ENCODE results near the gene OVOL1. TPM values are rescaled to one million over a fixed set of nuclear protein-coding genes. Genes with fewer than 3 reads are reported as not detected.
A peak's percentile ranks its signal among the peaks of the same experiment; 100 is the strongest.

OVOL1 gene
- polyA plus RNA-seq, 1 donor from 2014 or later: not detected

GRCh38 chr11:65771589-65772112 is 15.2 kb upstream of the OVOL1 start:
- Mint-ChIP-seq H3K27me3 (no peaks in the 10 kb centered on the region), H3K27ac (no peak overlapping the region), H3K36me3 (peaks cover 1% of the 10 kb centered on the region), H3K9me3 (no peaks in the 10 kb centered on the region), H3K4me3 (peak overlapping the region in 1 of 4 donors; percentile 37), H3K4me1 (peaks cover 6 to 9% (median 7%) of the 10 kb centered on the region in 3 donors)

DNA sequence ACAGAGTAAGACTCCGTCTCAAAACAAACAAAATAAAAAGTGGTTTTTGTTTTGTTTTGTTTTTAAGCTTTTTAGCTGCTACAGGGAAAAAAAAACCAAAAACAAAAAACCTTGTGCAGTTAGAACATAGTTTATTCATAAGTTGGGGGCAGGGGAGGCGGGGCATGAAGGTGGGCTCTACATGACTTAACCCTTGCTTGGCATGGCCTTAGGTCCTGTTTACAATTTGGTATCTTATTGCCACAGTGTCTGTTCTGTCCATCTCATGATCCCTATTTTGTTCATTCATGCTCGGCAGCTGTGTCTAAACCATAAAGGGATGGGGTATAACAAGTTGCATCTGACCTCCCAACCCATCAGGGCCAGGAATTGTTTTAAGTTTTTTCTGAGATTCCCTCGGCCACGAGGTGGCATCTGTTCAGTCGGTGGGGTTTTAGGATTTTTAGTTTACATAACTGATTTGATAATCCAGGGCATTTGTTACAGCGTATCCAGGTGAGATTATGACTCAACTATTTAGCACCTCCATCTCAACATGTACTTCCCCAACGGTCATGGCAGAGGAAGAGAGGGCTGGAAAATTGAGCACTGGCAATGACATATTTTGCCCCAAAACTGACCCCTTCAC is 13.0 kb upstream of the OVOL1 start:
- Mint-ChIP-seq H3K27ac (no peak overlapping the region), H3K27me3 (no peaks in the 10 kb centered on the region), H3K9me3 (no peaks in the 10 kb centered on the region), H3K4me1 (peaks cover 6 to 9% (median 7%) of the 10 kb centered on the region in 3 donors), H3K4me3 (no peak overlapping the region), H3K36me3 (peaks cover 1% of the 10 kb centered on the region)

DNA sequence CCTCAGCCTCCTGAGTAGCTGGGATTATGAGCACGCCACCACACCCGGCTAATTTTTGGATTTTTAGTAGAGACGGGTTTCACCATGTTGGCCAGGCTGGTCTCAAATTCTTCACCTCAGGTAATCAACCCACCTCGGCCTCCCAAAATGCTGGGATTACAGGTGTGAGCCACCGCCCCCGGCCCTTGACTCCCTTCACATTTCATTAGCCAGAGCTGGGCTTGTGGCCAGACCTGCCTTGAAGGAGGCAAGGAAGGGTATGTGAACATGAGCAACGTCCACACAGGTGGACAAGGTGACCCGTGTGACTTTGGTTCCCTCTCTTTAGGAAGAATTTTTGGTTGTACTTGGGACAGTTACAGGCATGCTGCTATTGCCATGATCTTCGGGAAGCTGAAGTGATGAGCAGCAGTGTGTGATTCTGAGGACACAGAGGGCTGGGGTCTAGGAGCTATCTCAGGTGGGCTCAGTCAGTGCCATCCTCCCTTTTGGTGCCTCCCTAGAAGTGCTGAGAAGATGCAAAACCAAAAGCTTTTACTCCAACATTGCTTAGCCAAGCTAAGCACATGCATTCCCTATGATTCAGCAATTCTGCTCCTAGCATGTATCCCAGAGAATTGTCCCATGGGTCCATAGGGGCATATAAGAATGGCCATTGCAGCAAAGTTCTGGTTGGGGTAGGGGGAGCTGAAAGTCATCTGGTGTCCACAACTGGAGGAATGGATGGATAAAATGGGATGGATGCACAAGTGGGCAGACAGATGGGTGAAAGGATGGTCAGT is 12.1 kb upstream of the OVOL1 start:
- no peak overlapping the region for H3K27ac Mint-ChIP-seq
- peaks cover 5 to 6% (median 6%) of the 10 kb centered on the region in 3 donors for H3K4me1 Mint-ChIP-seq
- no peaks in the 10 kb centered on the region for H3K9me3 Mint-ChIP-seq
- no peak overlapping the region for H3K4me3 Mint-ChIP-seq
- peaks cover 1% of the 10 kb centered on the region for H3K36me3 Mint-ChIP-seq
- H3K27me3 Mint-ChIP-seq: no peaks in the 10 kb centered on the region

GRCh38 chr11:65776196-65776595 is 10.7 kb upstream of the OVOL1 start:
- Mint-ChIP-seq H3K36me3 (peaks cover 1% of the 10 kb centered on the region), H3K4me3 (peak overlapping the region in 1 of 4 donors; percentile 69), H3K27ac (no peak overlapping the region), H3K27me3 (no peaks in the 10 kb centered on the region), H3K9me3 (no peaks in the 10 kb centered on the region), H3K4me1 (peaks cover 2 to 4% (median 3%) of the 10 kb centered on the region in 3 donors)

GRCh38 chr11:65776710-65777141 is 10.1 kb upstream of the OVOL1 start:
- H3K4me3 Mint-ChIP-seq: peak overlapping the region in 1 of 4 donors; percentile 69
- H3K36me3 Mint-ChIP-seq: no peaks in the 10 kb centered on the region
- H3K27me3 Mint-ChIP-seq: no peaks in the 10 kb centered on the region
- H3K27ac Mint-ChIP-seq: no peak overlapping the region
- no peaks in the 10 kb centered on the region for H3K9me3 Mint-ChIP-seq
- peaks cover 2 to 4% (median 3%) of the 10 kb centered on the region in 3 donors for H3K4me1 Mint-ChIP-seq

- no peaks in the 10 kb centered on the region for H3K9me3 Mint-ChIP-seq
- peak overlapping the region in 1 of 4 donors; percentile 69 for H3K4me3 Mint-ChIP-seq
- peak overlapping the region in 1 of 3 donors; percentile 80 for H3K27ac Mint-ChIP-seq
- peaks cover 2 to 4% (median 3%) of the 10 kb centered on the region in 3 donors for H3K4me1 Mint-ChIP-seq
- H3K27me3 Mint-ChIP-seq: no peaks in the 10 kb centered on the region
- no peaks in the 10 kb centered on the region for H3K36me3 Mint-ChIP-seq
These were observed 9.6 kb upstream of the OVOL1 start for GRCh38 chr11:65777241-65777640.

DNA sequence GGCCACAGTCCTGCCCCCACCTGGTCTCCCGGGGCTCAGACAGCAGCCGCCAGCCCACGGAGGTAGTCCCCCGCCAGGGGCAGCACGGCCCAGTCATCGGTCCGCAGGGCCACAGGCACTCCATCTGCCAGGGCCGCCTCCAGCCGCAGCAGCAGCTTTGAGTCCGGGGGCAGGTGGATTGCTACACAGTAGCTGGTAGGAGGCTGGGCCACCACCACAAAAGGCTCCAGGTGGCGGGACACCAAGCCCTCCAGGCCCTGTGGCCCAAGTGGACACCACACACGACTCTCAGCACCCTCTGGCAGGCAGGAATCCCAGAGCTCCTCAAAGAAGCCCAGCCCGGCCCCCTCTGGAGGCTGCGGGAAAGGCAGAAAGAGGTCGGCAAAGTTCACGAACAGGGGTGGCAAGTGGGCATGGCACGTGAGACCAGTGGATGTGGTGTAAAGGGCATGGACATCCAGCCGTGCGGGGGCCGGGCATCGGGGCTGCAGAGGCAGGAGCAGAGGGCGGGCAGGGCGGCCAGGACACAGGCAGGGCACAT is 9.0 kb upstream of the OVOL1 start:
- H3K27ac Mint-ChIP-seq: no peak overlapping the region

GRCh38 chr11:65778431-65778900 is 8.4 kb upstream of the OVOL1 start:
- Mint-ChIP-seq H3K4me1 (peaks cover 2 to 8% (median 7%) of the 10 kb centered on the region in 3 donors), H3K27me3 (no peaks in the 10 kb centered on the region), H3K9me3 (no peaks in the 10 kb centered on the region), H3K27ac (no peak overlapping the region), H3K36me3 (no peaks in the 10 kb centered on the region), H3K4me3 (peak overlapping the region in 1 of 4 donors; percentile 51)

More for the DNA sequence above, 9.0 kb upstream of the OVOL1 start:
- Mint-ChIP-seq H3K9me3 (no peaks in the 10 kb centered on the region), H3K4me3 (peak overlapping the region in 1 of 4 donors; percentile 69), H3K27me3 (no peaks in the 10 kb centered on the region), H3K36me3 (no peaks in the 10 kb centered on the region), H3K4me1 (peaks cover 2 to 5% (median 5%) of the 10 kb centered on the region in 3 donors)

DNA sequence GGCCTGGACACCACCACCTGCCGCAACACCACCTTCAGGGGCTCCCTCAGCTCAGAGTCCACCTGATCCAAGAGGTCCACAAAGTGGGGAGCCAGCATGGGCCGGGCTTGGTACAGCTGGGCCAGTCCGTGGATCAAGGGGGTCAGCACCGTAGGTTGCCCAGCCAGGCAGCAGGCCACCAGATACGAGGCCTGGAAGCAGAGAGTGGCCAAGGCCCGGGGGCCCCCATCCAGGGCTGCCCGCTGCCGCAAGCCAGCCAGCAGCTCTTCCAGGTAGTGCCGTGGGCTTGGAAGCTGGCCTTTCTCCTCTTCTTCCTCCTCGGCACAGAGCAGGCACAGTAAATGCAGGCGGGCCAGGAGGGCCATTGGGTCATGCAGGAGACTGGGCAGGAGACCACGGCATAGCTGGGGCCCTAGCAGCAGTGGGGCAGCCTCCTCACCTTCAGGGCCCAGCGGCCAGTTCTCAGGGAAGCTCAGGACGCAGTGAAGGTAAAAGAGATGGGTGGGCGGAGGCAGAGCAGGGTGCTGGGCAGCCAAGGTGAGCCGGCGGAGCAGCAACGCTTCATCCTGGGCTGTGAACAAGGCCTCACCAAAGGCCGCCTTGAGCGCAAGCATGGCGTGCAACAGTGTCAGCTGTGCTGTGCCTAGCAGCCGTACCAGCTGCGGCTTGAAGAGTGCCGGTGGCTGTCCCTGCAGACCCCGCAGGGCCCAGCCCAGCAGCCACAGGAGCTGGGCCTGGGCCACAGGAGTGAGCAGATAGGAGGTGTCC is 7.8 kb upstream of the OVOL1 start:
- Mint-ChIP-seq H3K4me3 (peak overlapping the region in 3 of 4 donors; percentile 44 to 92 (median 50)), H3K36me3 (no peaks in the 10 kb centered on the region), H3K9me3 (no peaks in the 10 kb centered on the region), H3K4me1 (peaks cover 2 to 8% (median 7%) of the 10 kb centered on the region in 3 donors), H3K27me3 (no peaks in the 10 kb centered on the region), H3K27ac (no peak overlapping the region)

GRCh38 chr11:65779669-65779918 is 7.3 kb upstream of the OVOL1 start:
- peak overlapping the region in 1 of 3 donors; percentile 82 for H3K27ac Mint-ChIP-seq
- H3K27me3 Mint-ChIP-seq: no peaks in the 10 kb centered on the region
- H3K4me3 Mint-ChIP-seq: peak overlapping the region; percentile 83 to 92 (median 86)

DNA sequence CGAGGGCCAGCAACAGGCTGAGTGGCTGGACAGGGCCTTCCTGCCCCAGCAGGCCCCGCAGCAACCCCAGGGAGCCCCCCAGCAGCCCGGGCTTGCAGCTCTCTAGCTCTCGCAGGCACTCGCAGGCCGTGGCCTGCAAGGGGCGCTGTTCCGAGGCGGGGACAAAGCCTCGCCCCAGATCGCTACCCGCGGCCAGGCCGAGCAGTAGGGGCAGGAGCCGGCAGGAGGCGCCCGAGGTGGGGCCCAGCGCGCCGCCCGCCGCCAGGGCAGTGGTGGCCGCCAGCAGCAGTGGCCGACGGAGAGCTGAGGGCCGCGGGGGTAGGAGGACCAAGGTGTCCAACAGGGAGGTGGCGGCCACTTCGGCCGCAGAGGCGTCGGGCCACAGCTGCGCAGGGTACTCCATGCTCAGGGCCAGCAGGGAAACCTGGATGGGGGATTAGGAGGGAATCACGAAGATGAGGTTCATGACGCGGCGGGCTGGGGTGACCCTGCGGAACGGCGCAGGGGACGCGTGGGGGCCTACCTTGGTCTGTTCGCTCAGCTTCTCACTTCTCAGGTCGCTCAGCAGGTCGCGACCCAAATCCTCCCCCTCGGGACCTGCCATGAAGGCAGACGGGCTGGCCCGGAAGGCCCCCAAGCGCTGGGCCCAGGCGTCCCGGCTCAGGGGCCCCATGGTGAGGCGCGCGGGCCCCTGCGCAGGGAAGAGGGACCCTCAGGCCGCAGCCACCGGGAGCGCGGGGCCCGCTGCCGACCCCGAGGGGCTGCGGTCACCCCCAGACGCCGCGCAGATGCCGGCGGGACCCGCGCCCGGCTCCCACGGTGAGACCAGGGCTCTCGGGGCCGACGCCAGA is 6.7 kb upstream of the OVOL1 start:
- Mint-ChIP-seq H3K27me3 (no peaks in the 10 kb centered on the region), H3K4me1 (peaks cover 2 to 9% (median 8%) of the 10 kb centered on the region in 3 donors), H3K4me3 (peak overlapping the region; percentile 83 to 92 (median 86)), H3K36me3 (no peaks in the 10 kb centered on the region), H3K9me3 (no peaks in the 10 kb centered on the region), H3K27ac (peak overlapping the region in 2 of 3 donors; percentile 82 to 92)

More at GRCh38 chr11:65779669-65779918, 7.3 kb upstream of the OVOL1 start:
- H3K4me1 Mint-ChIP-seq: peaks cover 2 to 8% (median 7%) of the 10 kb centered on the region in 3 donors
- no peaks in the 10 kb centered on the region for H3K36me3 Mint-ChIP-seq
- H3K9me3 Mint-ChIP-seq: no peaks in the 10 kb centered on the region

- no peaks in the 10 kb centered on the region for H3K27me3 Mint-ChIP-seq
- peak within 1 kb of the TSS; percentile 83 to 92 (median 86) for H3K4me3 Mint-ChIP-seq
- no peaks in the 10 kb centered on the region for H3K36me3 Mint-ChIP-seq
- H3K4me1 Mint-ChIP-seq: peaks cover 2 to 16% (median 10%) of the 10 kb centered on the region in 3 donors
- H3K9me3 Mint-ChIP-seq: no peaks in the 10 kb centered on the region
- H3K27ac Mint-ChIP-seq: peak within 1 kb of the TSS in 2 of 3 donors; percentile 82 to 92
These were observed 6.1 kb upstream of the OVOL1 start, which contains the start of gene AP5B1 for GRCh38 chr11:65780770-65781151. TSS of gene AP5B1 (minus strand) at chr11:65780976. CDS start at chr11:65780591, 385 bp downstream.

GRCh38 chr11:65781152-65781961 is 5.5 kb upstream of the OVOL1 start:
- peak overlapping the region in 1 of 3 donors; percentile 67 for H3K27ac Mint-ChIP-seq
- H3K4me1 Mint-ChIP-seq: peaks cover 2 to 16% (median 10%) of the 10 kb centered on the region in 3 donors
- no peaks in the 10 kb centered on the region for H3K27me3 Mint-ChIP-seq
- no peaks in the 10 kb centered on the region for H3K36me3 Mint-ChIP-seq
- no peaks in the 10 kb centered on the region for H3K9me3 Mint-ChIP-seq
- H3K4me3 Mint-ChIP-seq: peak overlapping the region in 2 of 4 donors; percentile 9 to 25

Measured in IgD-negative memory B cell (primary cell).